VCaP (cell line): ENCODE results near the gene DYNC2LI1.

Source experiments
- H3K27ac ChIP-seq: fragments of 450-650 bp; 2 replicates; pipeline ENCODE4 v1.5.1; 2017
- CTCF ChIP-seq: fragments of 450-650 bp; conservative IDR thresholded peaks from 2 replicates; pipeline ENCODE4 v1.5.1; 2017; ENCODE audit warnings: mild to moderate bottlenecking, moderate library complexity

The DYNC2LI1 gene

GRCh38 chr2:43749583-43749982 is 24.3 kb upstream of the DYNC2LI1 start:
- TF ChIP-seq CTCF, result no peak
- H3K27ac ChIP-seq, result no peak overlapping the region

GRCh38 chr2:43751476-43751990 is 22.3 kb upstream of the DYNC2LI1 start:
- no peak for TF ChIP-seq CTCF
- no peak overlapping the region for H3K27ac ChIP-seq

- no peak overlapping the region for H3K27ac ChIP-seq
- no peak for TF ChIP-seq CTCF
Measured at GRCh38 chr2:43752302-43752701, 21.5 kb upstream of the DYNC2LI1 start.

GRCh38 chr2:43754180-43754579 is 19.7 kb upstream of the DYNC2LI1 start:
- no peak for TF ChIP-seq CTCF

GRCh38 chr2:43758739-43759138 is 15.1 kb upstream of the DYNC2LI1 start:
- no peak overlapping the region for H3K27ac ChIP-seq
- no peak for TF ChIP-seq CTCF

More at GRCh38 chr2:43754180-43754579, 19.7 kb upstream of the DYNC2LI1 start:
- H3K27ac ChIP-seq, result no peak overlapping the region

GRCh38 chr2:43759195-43759594 is 14.6 kb upstream of the DYNC2LI1 start:
- no peak for TF ChIP-seq CTCF
- H3K27ac ChIP-seq, result no peak overlapping the region

- H3K27ac ChIP-seq, result no peak overlapping the region
- no peak for TF ChIP-seq CTCF
Measured at GRCh38 chr2:43762286-43762685, 11.6 kb upstream of the DYNC2LI1 start.
